H1 (cell line): ENCODE data around the gene NADK. TPM values are rescaled to one million over a fixed set of nuclear protein-coding genes. Genes with fewer than 3 reads are reported as not detected.

Experiments used
- CTCF ChIA-PET: fragments of 300-600 bp; sonication (Branson Sonifier 250); formaldehyde crosslinking; loops from one replicate; lab custom pipeline; 2021; ENCODE audit not compliant: partially characterized antibody; lab: Charles Lee
- POLR2A ChIA-PET: fragments of 300-600 bp; sonication (Branson Sonifier 250); formaldehyde crosslinking; loops from one replicate; lab custom pipeline; 2021; ENCODE audit warnings: inconsistent platforms; ENCODE audit not compliant: partially characterized antibody; lab: Charles Lee
- DNase-seq, 2 experiments: peaks; one replicate each; pipeline versions ENCODE4 v3.0.0 to v3.0.0-alpha.2; 2010 to 2022; ENCODE audit warnings: low spot score in 2 of 2, low read depth in 1 of 2, mixed read lengths in 1 of 2
- FAIRE-seq: peaks from 2 replicates; lab custom pipeline; 2011; peaks lifted over from hg19 to GRCh38; lab: Jason Lieb, UNC
- H2AFZ ChIP-seq: 2 replicates; pipeline ENCODE4 v1.8.1; 2012; ENCODE audit warnings: low read length, inconsistent platforms
- H2AK5ac ChIP-seq: 2 replicates; pipeline ENCODE4 v1.6.1; 2013; ENCODE audit warnings: low read depth, low read length
- H2BK120ac ChIP-seq: replicated peaks from 2 replicates; pipeline ENCODE3; 2013; ENCODE audit warnings: low read depth, low read length, inconsistent platforms
- H2BK12ac ChIP-seq: 2 replicates; pipeline ENCODE4 v1.6.1; 2013; ENCODE audit warnings: low read depth, low read length
- H2BK15ac ChIP-seq: 2 replicates; pipeline ENCODE4 v1.6.1; 2013; ENCODE audit warnings: low read length
- H2BK20ac ChIP-seq: 2 replicates; pipeline ENCODE4 v1.6.1; 2013; ENCODE audit warnings: low read length
- H2BK5ac ChIP-seq: 2 replicates; pipeline ENCODE4 v1.6.1; 2013; ENCODE audit warnings: low read depth, low read length
- H3K14ac ChIP-seq: 2 replicates; pipeline ENCODE4 v1.6.1; 2013; ENCODE audit warnings: inconsistent platforms; ENCODE audit not compliant: insufficient read length
- H3K18ac ChIP-seq: 2 replicates; pipeline ENCODE4 v1.6.1; 2013; ENCODE audit warnings: low read length; ENCODE audit errors: extremely low read depth
- H3K23ac ChIP-seq: 2 replicates; pipeline ENCODE4 v1.6.1; 2013; ENCODE audit warnings: inconsistent platforms; ENCODE audit not compliant: insufficient read length
- H3K23me2 ChIP-seq: 2 replicates; pipeline ENCODE4 v1.6.1; 2013; ENCODE audit warnings: low read depth, low read length
- H3K27ac ChIP-seq: 2 replicates; pipeline ENCODE4 v1.6.1; 2011; ENCODE audit warnings: low read depth, low read length, inconsistent platforms
- H3K27me3 ChIP-seq, 4 experiments: replicated peaks in 1 of 4; 1 replicate in 1 of 4; 2 replicates in 3 of 4; pipeline versions ENCODE4 v1.6.1 to v1.8.1; 2011 to 2013; ENCODE audit warnings: low read length in 3 of 4, mild to moderate bottlenecking in 3 of 4, inconsistent platforms in 2 of 4, mixed read lengths in 2 of 4, moderate library complexity in 1 of 4; ENCODE audit not compliant: control insufficient read depth in 3 of 4, insufficient read depth in 3 of 4; ENCODE audit errors: extremely low read depth in 1 of 4
- H3K36me3 ChIP-seq, 4 experiments: 2 replicates each; pipeline versions ENCODE4 v1.6.1 to v1.8.1; 2011 to 2013; ENCODE audit warnings: mild to moderate bottlenecking in 4 of 4, low read length in 3 of 4, moderate library complexity in 2 of 4, control low read depth in 1 of 4, inconsistent platforms in 1 of 4; ENCODE audit not compliant: insufficient read depth in 4 of 4, control insufficient read depth in 2 of 4
- H3K4ac ChIP-seq: replicated peaks from 2 replicates; pipeline ENCODE3; 2013; ENCODE audit warnings: low read length, low read depth, mixed read lengths, inconsistent platforms; ENCODE audit not compliant: insufficient read length
- H3K4me1 ChIP-seq, 4 experiments: replicated peaks in 1 of 4; 1 replicate in 1 of 4; 2 replicates in 3 of 4; pipeline versions ENCODE4 v1.6.1 to v1.8.1; 2011 to 2013; ENCODE audit warnings: low read length in 3 of 4, inconsistent platforms in 2 of 4, mixed read lengths in 1 of 4; ENCODE audit not compliant: insufficient read depth in 4 of 4, control insufficient read depth in 3 of 4
- H3K4me2 ChIP-seq, 2 experiments: 2 replicates each; pipeline versions ENCODE4 v1.6.1 to v1.8.1; 2011 to 2013; ENCODE audit warnings: low read depth in 2 of 2, low read length in 2 of 2, control low read depth in 1 of 2, inconsistent platforms in 1 of 2, mild to moderate bottlenecking in 1 of 2; ENCODE audit not compliant: insufficient read depth in 1 of 2
- H3K4me3 ChIP-seq, 4 experiments: fragments of 200-600, 300-600 bp in 1 of 4; sonication (generic), shearing (Covaris generic), sonication (Bioruptor Twin) in 1 of 4; 2 replicates each; pipeline versions ENCODE4 v1.5.1 to v1.8.1; 2011 to 2016; ENCODE audit warnings: low read length in 4 of 4, low read depth in 3 of 4, control low read depth in 2 of 4, inconsistent platforms in 2 of 4, mild to moderate bottlenecking in 2 of 4, mixed read lengths in 1 of 4, moderate library complexity in 1 of 4; ENCODE audit not compliant: insufficient read depth in 2 of 4; ENCODE audit errors: extremely low read depth in 1 of 4
- H3K56ac ChIP-seq: replicated peaks from 2 replicates; pipeline ENCODE3; 2013; ENCODE audit warnings: low read depth, mild to moderate bottlenecking, mixed read lengths, low read length, inconsistent platforms; ENCODE audit not compliant: insufficient read length
- H3K79me1 ChIP-seq: 2 replicates; pipeline ENCODE4 v1.6.1; 2013; ENCODE audit warnings: low read depth, low read length, control low read depth
- H3K79me2 ChIP-seq, 2 experiments: 2 replicates each; pipeline versions ENCODE4 v1.6.1 to v1.8.1; 2012 to 2013; ENCODE audit warnings: low read length in 2 of 2, mild to moderate bottlenecking in 2 of 2, inconsistent platforms in 1 of 2; ENCODE audit not compliant: insufficient read depth in 2 of 2, control insufficient read depth in 1 of 2
- H3K9ac ChIP-seq, 4 experiments: replicated peaks in 1 of 4; 1 replicate in 1 of 4; 2 replicates in 3 of 4; pipeline versions ENCODE4 v1.6.1 to v1.8.1; 2011 to 2013; ENCODE audit warnings: low read depth in 3 of 4, low read length in 3 of 4, control low read depth in 2 of 4, mild to moderate bottlenecking in 2 of 4, moderate library complexity in 2 of 4, inconsistent platforms in 1 of 4; ENCODE audit errors: extremely low read depth in 1 of 4
- H3K9me3 ChIP-seq, 2 experiments: 2 replicates each; pipeline versions ENCODE4 v1.6.1 to v1.8.1; 2012 to 2013; ENCODE audit warnings: mild to moderate bottlenecking in 2 of 2, moderate library complexity in 2 of 2, control low read depth in 1 of 2, inconsistent platforms in 1 of 2, low read depth in 1 of 2, low read length in 1 of 2, mixed read lengths in 1 of 2; ENCODE audit not compliant: insufficient read depth in 2 of 2
- H4K20me1 ChIP-seq, 2 experiments: replicated peaks in 1 of 2; 2 replicates each; pipeline versions ENCODE3 to v1.8.1; 2011 to 2013; ENCODE audit warnings: inconsistent platforms in 2 of 2, low read length in 2 of 2, mild to moderate bottlenecking in 1 of 2; ENCODE audit not compliant: insufficient read depth in 2 of 2, control insufficient read depth in 1 of 2
- H4K5ac ChIP-seq: 2 replicates; pipeline ENCODE4 v1.6.1; 2013; ENCODE audit warnings: low read length, low read depth, mixed read lengths, inconsistent platforms; ENCODE audit not compliant: insufficient read length
- H4K8ac ChIP-seq: 2 replicates; pipeline ENCODE4 v1.8.0; 2013; ENCODE audit warnings: mild to moderate bottlenecking, moderate library complexity, low read length, inconsistent platforms; ENCODE audit not compliant: insufficient read depth; ENCODE audit errors: extremely low read depth
- H4K91ac ChIP-seq: replicated peaks from 2 replicates; pipeline ENCODE3; 2013; ENCODE audit warnings: low read length, mixed read lengths, inconsistent platforms; ENCODE audit not compliant: insufficient read length
- ASH2L ChIP-seq: fragments of 200-600, 300-600 bp; sonication (generic); IDR thresholded peaks from one replicate; pipeline ENCODE4 v1.7.1; 2017; ENCODE audit warnings: low read length
- JUND ChIP-seq: IDR thresholded peaks from 2 replicates; pipeline ENCODE4 v1.6.1; 2011; ENCODE audit warnings: mild to moderate bottlenecking, improper control_type of control experiment, low read length
- MAX ChIP-seq: IDR thresholded peaks from 2 replicates; pipeline ENCODE4 v1.6.1; 2012; ENCODE audit warnings: inconsistent platforms
- NANOG ChIP-seq: IDR thresholded peaks from 2 replicates; pipeline ENCODE4 v1.6.1; 2011; ENCODE audit warnings: low read length, low read depth, mild to moderate bottlenecking, inconsistent platforms; ENCODE audit not compliant: insufficient read depth, poor library complexity, severe bottlenecking
- SP2 ChIP-seq: IDR thresholded peaks from 2 replicates; pipeline ENCODE4 v1.6.1; 2012; ENCODE audit warnings: mild to moderate bottlenecking, low read length, inconsistent platforms
- ZNF274 ChIP-seq: IDR thresholded peaks from 2 replicates; pipeline ENCODE4 v1.7.0; 2012; ENCODE audit warnings: low read length, borderline replicate concordance; ENCODE audit errors: extremely low read depth
- WGBS, 2 experiments: shearing (Covaris generic) in 1 of 2; methylation state at CpG; one replicate each; pipeline versions ENCODE4 v1.1.6 to v1.1.7; 2013 to 2015; ENCODE audit warnings: low lambda C conversion rate in 2 of 2, mixed read lengths in 2 of 2, inconsistent platforms in 1 of 2, low coverage in 1 of 2, missing lambda C conversion rate in 1 of 2; ENCODE audit not compliant: insufficient replicate concordance in 2 of 2, insufficient coverage in 1 of 2, insufficient read length in 1 of 2; ENCODE audit errors: extremely low coverage in 1 of 2, missing lambda C conversion rate in 1 of 2; 5-methylcytosine and 5-hydroxymethylcytosine counted together
- polyA plus RNA-seq, 7 experiments: library from polyadenylated mRNA; depleted of rRNA in 3 of 7; stranded (reverse) in 5 of 7; unstranded in 2 of 7; fragments of >200 nt in 5 of 7; fragments of 200-250 nt in 2 of 7; gene quantifications; 1 replicate in 5 of 7; 2 replicates in 1 of 7; 4 replicates in 1 of 7; pipeline versions ENCODE4 v1.2.1 to v1.2.3, GENCODE V29; 2011 to 2013; ENCODE audit warnings: missing spikeins in 2 of 7, mixed read lengths in 2 of 7
- total RNA-seq: library from RNA; stranded (reverse); fragmentation: NEBNext Ultra II Directional; extraction: Animal tissue kit (Norgen Biotek cat#: 25700); gene quantifications from 2 replicates; pipeline ENCODE4 v1.2.1, GENCODE V29; 2021

The NADK gene
- total and polyA plus RNA-seq, 2 of the 8 experiments (the other 6 are each of a cell fraction or from before 2014, with no cell fraction given) = 78.0 to 89.7 TPM

- H3K23me2 ChIP-seq = no peaks in the 10 kb centered on the region
Measured at GRCh38 chr1:1819762-1820161, 41.5 kb upstream of the NADK start.

More at GRCh38 chr1:1819762-1820161, 41.5 kb upstream of the NADK start:
- Histone ChIP-seq H3K9me3 (no peaks in the 10 kb centered on the region), H3K4me1 (no peaks in the 10 kb centered on the region), H2BK15ac (no peak overlapping the region), H2BK120ac (no peak overlapping the region), H4K91ac (no peak overlapping the region), H2AFZ (no peak overlapping the region), H2AK5ac (no peak overlapping the region), H3K18ac (no peak overlapping the region), H4K20me1 (peaks cover 0 to 6% of the 10 kb centered on the region in 2 experiments), H2BK12ac (no peak overlapping the region), H3K23ac (no peak overlapping the region), H3K27me3 (no peaks in the 10 kb centered on the region), H3K14ac (no peak overlapping the region), H3K36me3 (peaks cover 2 to 53% (median 27%) of the 10 kb centered on the region in 4 experiments), H3K79me2 (peaks cover 0 to 8% of the 10 kb centered on the region in 2 experiments; a peak in 1 of 4 replicates), H3K79me1 (0 out of 2 replicates have a peak, but pooled peaks cover 2% of the 10 kb centered on the region), H3K9ac (no peak overlapping the region), H3K4ac (no peak overlapping the region), H4K8ac (no peak overlapping the region), H3K27ac (no peak overlapping the region), H2BK20ac (no peak overlapping the region), H3K4me3 (no peak overlapping the region), H4K5ac (no peak overlapping the region), H3K4me2 (no peak overlapping the region), H2BK5ac (no peak overlapping the region), H3K56ac (no peak overlapping the region)
- TF ChIP-seq ZNF274 (no peak), MAX (no peak), NANOG (no peak), SP2 (no peak), ASH2L (no peak), JUND (no peak)
- ChIA-PET POLR2A (interaction anchor here (1.3 to 1.5 kb wide), 3 partner anchors 10 to 40 kb away, joined by 3 to 5 read pairs (median 4); no protein-coding TSS in a partner anchor), CTCF (interaction anchor here (0.5 to 2.2 kb wide), 4 partner anchors 10 to 89 kb away, joined by 3 to 6 read pairs (median 4); no protein-coding TSS in a partner anchor)
- DNase-seq (no peak), FAIRE-seq (no peak)
- 97% methylated on average over 6 of the region's 6 CpGs; no CpG with 5 or more reads in 1 of the 2 experiments for WGBS, 2 experiments
